NCI-H446 (cell line): Measurements from ENCODE around the gene CLPTM1L.

Experiments used
- DNase-seq, 2 experiments: peaks; one replicate each; lab custom pipeline; 2025; lab: John Stamatoyannopoulos, UW

The CLPTM1L gene

DNA sequence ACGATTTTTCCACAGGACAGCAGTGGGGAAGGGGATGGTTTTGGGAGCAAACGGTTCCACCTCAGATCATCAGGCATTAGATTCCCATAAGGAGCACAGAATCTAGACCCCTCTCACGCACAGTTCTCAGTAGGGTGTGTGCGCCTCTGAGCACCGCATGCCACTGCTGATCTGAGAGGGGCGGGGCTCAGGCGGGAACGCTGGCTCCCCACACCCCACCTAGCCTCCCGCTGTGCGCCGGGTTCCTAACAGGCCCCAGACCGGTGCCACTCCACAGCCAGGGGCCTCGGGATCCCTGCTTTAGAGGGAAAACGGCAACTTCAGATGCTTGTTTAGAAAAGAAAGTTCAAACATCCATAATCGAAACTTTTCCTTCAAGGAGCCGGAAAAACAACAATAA is 70.4 kb downstream of the CLPTM1L start:
- no peak for DNase-seq

DNA sequence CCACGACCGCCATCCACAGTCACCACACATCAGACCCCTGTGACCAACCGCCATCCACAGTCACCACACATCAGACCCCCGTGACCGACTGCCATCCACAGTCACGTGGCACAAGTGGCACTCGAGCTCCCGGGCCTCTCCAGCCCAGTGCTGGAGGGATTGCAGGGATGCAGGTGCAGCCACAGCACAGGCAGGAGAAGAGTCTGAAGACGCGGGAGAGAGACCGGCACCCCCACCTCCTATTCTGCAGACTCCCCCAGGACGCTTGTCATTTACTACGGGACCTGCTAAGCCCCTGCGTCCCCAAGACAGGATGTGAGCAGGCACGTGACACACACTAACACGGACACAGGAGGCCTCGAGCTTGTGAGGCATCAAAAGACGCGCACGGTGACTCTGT is 71.2 kb downstream of the CLPTM1L start:
- no peak for DNase-seq

DNA sequence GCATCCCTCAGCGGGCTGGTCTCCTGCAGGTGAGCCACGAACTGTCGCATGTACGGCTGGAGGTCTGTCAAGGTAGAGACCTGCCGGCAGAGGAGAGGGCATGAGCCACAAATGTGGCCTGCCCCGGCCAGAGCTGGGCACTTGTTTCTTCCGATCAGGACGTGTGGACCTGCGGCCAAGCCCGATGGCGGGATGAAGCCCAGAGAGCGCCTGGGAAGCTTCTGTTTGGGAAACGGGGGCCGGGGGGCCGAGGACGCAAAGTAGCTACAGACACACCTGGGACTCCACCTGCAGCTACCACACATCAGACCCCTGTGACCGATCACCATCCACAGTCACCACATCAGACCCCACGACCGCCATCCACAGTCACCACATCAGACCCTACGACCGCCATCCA is 72.7 kb downstream of the CLPTM1L start:
- no peak for DNase-seq

DNA sequence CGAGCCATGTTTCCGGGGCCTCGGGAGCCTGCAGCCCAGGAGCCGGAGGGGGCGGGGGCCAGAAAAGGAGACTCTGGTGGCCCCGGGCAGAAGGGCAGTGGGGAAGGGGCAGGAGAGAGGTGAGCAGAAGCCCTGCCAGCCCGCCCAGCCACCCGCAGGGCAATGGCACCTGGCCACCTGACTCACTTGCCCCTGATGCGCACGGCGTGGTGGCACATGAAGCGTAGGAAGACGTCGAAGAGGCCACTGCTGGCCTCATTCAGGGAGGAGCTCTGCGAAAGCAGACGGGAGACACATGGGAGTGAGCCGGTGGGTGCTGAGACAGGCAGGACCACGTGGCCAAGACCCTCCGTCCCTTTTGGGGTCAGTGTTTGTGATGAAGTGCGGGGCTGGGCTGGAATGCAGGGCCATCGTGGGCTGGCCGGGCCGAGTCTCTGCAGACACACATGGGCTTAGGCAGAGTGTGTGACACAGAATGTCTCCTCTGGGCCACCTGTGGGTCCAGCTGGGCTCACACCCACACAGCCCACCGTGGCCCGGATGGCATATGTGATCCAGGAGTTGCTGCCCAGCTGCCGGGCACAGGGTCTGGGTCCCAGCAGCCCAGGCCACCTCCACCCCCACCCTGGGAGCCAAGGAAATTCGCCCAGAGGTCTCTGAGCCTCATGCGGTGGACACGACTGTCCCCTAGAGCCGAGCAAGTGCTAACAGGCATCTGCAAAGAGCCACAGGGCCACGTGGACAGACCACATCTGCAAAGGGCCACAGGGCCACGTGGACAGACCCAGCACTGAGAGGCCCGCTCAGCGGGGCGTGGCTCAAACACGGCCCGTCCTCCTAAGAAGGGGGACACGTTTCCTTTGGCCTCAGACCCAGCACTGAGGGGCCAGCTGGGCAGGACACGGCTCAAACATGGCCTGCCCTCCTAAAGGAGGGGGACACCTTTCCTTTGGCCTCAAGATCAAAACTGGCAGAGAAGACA is 73.7 kb downstream of the CLPTM1L start:
- DNase-seq = no peak

DNA sequence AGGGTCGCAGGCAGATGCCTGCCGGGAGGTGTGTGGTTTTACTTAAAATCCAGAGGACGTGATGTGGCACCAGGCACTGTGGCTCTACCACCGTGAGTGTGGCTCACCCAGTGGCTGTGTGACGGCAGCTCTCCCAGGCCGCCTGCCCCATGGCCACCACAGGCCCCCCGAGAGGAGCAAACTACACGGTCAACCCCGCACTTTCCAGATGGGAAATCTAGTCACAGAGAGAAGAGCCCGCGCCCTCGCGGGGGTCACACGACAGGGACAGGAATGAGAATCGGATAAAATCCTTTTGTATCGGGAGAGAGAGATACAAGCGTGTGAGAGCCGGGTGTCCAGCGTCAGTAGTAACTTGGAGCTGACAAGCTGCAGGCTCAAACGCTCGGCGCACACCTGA is 74.5 kb downstream of the CLPTM1L start:
- no peak for DNase-seq

DNA sequence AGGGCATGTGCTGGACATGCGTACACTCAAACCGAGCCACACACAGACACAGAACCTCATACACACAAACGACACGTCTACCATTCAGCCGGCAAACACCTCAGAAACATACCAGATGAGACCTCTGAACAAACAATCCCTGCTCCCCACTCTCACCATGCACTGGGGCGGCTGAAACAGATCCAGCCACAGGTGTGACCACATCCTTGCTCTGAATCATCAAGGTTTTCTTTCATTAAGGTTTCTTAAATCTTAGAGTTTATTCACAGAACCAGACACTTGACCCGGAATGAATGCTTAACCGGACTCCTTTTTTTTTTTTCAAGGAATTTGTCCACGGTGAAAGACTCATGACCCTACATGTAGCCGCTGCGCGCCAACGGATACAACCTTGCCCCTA is 76.2 kb downstream of the CLPTM1L start:
- no peak for DNase-seq

DNA sequence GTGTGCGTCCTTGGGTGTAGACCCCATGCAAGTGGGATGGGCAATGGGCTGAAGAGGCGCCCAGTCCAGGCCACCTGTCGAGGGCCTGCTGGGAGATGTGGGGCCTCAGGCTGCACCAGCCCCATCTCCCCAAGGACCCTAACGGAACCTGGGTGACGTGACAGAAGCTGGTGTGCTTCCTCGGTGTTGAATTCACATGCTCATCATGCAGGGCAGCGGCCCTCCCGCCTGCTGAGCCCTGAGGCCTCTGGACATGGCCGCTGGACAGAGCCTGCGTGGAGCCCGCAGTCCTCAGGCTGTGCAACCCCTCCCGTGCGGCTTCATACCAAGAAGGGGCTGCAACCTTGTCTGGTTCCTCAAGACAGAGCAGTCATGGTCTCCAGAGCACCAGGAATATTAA is 76.8 kb downstream of the CLPTM1L start:
- no peak for DNase-seq
